GM20000 (cell line): ENCODE measurements around the gene SUN1.

Experiments used
- DNase-seq: peaks from one replicate; pipeline ENCODE4 v3.0.0; 2012; ENCODE audit warnings: low spot score
- CTCF ChIP-seq: IDR thresholded peaks from 2 replicates; pipeline ENCODE4 v1.5.1; 2012; ENCODE audit warnings: mild to moderate bottlenecking, control low read depth; ENCODE audit errors: extremely low read depth, missing control alignments

Gene SUN1

DNA sequence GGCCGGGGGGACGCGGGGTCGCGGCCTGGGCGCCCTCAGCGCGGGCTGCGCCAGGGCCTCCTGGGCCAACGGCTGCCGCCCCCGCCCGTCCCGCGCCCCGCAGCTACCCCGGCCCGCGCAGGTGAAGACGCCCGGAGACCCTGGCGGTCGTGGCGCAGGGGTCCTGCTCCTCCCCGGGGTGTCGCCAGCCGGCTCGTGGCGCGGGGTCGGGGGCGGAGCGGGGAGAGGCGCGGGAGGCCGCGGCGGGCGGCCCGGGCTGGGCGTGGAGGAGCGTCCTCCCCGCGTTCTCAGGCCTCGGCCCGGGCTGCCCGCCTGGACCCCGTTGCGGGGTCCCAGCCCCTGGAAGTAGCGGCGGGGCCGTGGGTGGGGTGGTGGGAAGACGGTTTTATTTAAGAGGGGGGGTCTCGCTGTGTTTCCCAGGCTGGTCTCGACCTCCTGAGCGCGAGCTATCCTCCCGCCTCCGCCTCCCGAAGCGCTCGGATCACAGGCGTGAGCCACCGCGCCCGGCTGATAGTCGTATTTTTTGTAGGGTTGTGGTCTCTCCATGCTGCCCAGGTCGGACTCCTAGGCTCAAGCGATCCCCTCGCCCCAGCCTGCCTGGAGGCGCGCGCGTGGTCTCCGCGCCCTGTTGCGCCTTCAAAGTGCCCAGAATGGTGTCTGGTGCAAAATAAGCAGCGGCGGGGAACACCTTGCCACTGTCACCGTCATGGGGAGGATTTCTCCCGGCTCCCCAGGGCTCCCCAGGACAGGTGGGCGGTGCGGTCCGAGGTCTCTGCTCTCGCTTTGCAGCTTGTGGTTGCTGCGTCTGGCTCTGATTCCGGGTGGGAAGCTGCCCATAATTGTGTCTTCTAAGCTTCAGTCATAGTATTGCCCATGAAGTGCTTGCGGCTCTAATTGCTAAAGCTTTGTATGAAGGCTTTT is 15.3 kb upstream of the SUN1 start:
- peak; percentile 56 for DNase-seq

DNA sequence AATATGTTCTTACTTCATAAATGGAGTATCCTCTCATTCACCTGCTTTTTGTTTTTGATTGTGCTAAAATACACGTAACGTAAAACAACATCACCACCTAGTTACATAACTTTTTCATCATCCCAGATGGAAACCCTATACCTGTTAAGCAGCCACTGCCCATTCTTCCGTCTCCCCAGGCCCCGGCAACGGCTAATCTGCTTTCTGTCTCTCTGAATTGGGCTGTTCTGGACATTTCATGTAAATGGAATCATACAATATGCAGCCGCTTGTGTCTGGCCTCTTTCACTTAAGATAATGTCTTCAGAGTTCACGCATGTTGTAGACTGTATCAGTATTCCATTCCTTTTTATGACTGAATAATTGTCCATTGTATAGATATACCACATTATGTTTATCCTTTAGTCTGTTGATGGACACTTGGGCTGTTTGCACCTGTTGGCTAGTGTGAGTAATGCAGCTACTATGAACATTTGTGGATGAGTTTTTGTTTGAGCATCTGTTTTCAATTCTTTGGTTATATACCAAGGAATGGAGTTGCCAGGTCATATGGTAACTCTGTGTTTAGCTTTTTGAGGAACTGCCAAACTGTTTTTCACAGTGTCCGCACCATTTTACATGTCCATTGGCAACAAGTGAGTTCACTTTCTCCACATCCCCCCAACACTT is 14.1 kb upstream of the SUN1 start:
- peak; percentile 53 for DNase-seq
- TF ChIP-seq CTCF = peak; percentile 12

More for the DNA sequence above, 15.3 kb upstream of the SUN1 start:
- no peak for TF ChIP-seq CTCF

DNA sequence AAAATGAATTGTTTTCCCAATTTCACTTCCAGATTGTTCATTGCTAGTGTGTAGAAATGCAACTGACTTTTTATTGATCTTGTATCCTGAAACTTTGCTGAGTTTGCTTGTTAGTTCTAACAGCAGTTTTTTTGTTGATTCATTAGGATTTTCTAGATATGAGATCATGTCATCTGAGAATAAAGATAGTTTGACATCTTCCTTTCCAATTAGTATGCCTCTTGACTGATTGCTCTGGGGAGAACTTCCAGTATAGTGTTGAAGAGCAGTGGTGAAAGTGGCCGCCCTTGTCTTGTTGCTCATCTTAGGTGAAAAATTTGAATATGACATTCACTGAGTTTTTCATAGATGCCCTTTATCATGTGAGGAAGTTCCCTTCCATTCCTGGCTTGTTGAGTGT is 11.9 kb upstream of the SUN1 start:
- TF ChIP-seq CTCF = no peak
- no peak for DNase-seq

DNA sequence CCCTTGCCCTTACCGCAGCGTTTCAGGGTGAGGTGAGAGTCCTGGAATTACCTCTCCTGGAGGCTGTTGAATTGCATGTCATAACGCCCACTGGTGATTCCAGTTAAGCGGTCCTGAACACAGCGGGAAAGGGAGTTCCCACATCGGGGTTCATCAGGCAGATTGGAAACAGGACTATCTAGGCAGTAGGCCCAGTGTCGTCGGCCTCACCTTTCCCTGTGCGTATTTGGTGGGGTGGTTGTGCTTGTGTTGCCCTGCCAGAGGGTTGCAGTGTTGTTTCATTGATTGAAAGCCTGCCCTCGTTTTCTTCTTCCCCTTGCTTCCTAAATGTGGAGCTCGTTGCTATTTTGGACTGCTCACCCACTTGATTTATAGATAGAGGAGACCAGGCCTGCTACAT is 10.6 kb upstream of the SUN1 start:
- TF ChIP-seq CTCF = no peak
- no peak for DNase-seq

DNA sequence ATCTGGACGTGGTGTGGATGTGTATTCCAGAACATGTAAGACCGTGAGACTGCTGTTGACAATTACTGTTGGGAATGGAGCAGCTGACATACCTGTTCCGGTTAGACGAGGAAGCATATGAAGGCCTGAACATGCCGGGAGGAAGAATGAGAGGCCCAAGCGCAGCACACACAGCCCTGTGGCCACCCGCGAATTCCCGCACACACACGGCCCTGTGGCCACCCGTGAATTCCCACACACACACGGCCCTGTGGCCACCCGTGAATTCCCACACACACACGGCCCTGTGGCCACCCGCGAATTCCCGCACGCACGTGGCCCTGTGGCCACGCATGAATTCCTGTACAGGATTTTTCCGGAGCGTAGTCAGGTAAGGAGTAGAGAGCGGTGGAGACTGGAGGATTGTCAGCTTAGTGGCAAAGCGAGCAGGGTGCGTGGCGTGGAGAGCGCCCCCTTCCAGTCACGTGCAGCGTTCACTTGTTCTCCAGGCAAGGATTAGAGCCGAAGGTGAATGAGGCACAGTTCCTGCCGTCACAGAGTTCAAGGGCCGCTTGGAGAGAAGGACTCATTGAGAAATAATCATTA is 9.5 kb upstream of the SUN1 start:
- DNase-seq = no peak
- no peak for TF ChIP-seq CTCF

- TF ChIP-seq CTCF = no peak
- no peak for DNase-seq
Measured at GRCh38 chr7:823649-824048, 8.6 kb upstream of the SUN1 start.

- DNase-seq = no peak
- TF ChIP-seq CTCF = no peak
Measured at GRCh38 chr7:824081-824480, 8.2 kb upstream of the SUN1 start.
